ENCODE measurements around the gene NAMPT. TPM values are rescaled to one million over a fixed set of nuclear protein-coding genes. Genes with fewer than 3 reads are reported as not detected.
"Not testable (repeated sequence)": the region's sequence is repeated elsewhere in the genome, so short reads cannot be mapped to it uniquely, and the experiment has no call there.

NAMPT gene
- total RNA-seq, 1 donor from 2014 or later = 52.7 TPM

DNA sequence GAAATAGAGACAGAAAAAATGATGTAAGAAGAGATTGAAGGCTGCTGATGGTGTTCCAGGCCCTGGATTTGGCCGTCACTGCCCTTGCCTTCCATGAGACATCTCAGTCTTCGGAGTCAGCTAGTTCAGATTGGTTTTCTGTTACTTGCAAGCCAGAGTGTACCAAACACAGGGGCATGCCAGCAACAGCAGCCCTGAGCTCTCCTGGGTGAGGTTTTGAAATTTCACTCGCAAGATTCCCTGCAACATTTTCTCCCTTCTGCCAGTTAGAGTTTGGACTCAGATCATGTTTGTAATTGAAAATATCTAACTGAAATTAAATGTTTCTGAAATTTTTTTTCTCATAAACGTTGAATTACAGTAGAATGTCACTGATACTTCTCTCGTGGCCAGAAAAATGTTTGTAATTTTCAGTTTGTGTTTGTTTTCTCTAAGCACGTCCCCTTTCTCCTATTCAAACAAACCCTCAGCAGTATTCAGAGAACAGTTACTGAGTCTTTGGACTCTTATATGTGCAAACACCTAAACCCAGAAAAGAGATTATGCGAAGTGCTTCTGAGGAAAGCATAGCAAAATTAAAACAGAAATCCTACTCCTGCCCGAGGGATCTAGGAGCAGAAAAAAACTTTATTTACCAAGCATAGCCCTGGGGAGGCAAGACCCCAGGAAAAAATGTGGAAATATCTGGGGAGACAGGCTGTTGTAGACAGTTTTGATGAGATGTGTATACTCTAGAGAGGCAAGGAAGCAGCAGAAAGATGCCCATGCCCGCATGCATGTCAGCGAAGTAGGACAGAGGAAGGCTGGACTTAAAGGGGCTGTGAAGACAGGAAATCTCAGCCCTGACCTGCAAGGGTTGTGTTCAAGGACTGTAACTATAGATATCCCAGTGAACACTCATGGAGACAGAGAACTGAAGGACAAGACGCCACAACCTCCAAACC is 43.0 kb upstream of the NAMPT start:
- Mint-ChIP-seq H3K36me3 (ENCODE audit: low read depth) (no peaks in the 10 kb centered on the region), H3K27ac (ENCODE audit: unreplicated experiment) (no peak overlapping the region)
- DNase-seq (ENCODE audit: low read depth, low spot score) = no peak

DNA sequence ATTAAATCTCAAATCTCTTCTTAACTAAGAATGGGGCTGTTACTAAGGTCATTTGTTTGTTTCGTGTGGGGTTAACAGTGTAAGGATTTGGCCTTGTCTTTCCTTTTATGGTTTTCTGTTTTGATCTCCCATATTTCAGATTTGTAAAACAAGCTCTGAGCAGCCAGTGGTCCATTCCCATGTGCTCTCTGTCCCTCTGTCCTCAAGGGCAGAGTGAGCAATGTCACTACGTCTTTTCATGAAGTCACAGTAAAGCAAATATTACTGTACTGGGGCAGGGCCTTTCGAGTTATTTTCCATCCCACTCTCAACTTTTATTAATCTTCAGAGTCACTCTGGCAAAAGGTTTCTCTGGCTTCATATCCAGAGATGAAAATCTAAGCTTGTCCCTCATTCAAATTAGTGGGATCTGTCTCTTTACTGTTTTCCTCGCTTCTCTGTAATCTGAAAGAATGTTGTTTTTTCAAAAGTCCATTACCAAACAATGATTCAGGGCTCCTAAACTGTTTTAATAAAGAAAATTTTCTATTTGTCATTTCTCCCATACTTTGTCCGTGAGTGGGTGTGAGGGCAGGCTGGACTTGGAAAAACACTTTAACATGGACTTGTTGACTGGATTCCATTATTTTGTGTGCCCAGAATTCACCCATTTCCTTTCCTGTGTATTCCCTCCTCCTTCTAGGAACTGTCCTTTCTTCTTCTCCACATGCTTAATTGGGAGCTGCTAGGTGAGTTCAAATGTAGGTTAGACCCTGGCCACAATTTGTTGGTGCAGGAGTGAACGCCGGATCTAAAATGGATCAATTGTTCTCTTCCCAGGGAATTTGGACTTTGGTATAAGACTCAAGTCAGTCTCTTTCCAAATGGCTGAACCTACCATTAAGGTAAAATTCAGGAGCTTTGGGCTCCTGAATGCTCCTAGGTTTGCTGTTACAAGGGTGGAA is 42.1 kb upstream of the NAMPT start:
- no peak overlapping the region for H3K27ac Mint-ChIP-seq (ENCODE audit: unreplicated experiment)
- no peak for DNase-seq (ENCODE audit: low read depth, low spot score)
- H3K36me3 Mint-ChIP-seq (ENCODE audit: low read depth) = peaks cover 3% of the 10 kb centered on the region
- H3K27me3 Mint-ChIP-seq (ENCODE audit: low read depth) = peaks cover 8% of the 10 kb centered on the region
- H3K9me3 Mint-ChIP-seq = peaks cover 4% of the 10 kb centered on the region
- no peaks in the 10 kb centered on the region for H3K4me1 Mint-ChIP-seq
- TF ChIP-seq, protein P1, sequence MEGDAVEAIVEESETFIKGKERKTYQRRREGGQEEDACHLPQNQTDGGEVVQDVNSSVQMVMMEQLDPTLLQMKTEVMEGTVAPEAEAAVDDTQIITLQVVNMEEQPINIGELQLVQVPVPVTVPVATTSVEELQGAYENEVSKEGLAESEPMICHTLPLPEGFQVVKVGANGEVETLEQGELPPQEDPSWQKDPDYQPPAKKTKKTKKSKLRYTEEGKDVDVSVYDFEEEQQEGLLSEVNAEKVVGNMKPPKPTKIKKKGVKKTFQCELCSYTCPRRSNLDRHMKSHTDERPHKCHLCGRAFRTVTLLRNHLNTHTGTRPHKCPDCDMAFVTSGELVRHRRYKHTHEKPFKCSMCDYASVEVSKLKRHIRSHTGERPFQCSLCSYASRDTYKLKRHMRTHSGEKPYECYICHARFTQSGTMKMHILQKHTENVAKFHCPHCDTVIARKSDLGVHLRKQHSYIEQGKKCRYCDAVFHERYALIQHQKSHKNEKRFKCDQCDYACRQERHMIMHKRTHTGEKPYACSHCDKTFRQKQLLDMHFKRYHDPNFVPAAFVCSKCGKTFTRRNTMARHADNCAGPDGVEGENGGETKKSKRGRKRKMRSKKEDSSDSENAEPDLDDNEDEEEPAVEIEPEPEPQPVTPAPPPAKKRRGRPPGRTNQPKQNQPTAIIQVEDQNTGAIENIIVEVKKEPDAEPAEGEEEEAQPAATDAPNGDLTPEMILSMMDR (conservative IDR thresholded peaks at IDR 0.05) = no peak
- no peak overlapping the region for H3K4me3 Mint-ChIP-seq

More for the DNA sequence above, 43.0 kb upstream of the NAMPT start:
- Mint-ChIP-seq H3K4me1 (no peaks in the 10 kb centered on the region), H3K27me3 (ENCODE audit: low read depth) (peaks cover 3% of the 10 kb centered on the region), H3K9me3 (no peaks in the 10 kb centered on the region), H3K4me3 (no peak overlapping the region)
- TF ChIP-seq, protein P1 (conservative IDR thresholded peaks at IDR 0.05) = no peak

DNA sequence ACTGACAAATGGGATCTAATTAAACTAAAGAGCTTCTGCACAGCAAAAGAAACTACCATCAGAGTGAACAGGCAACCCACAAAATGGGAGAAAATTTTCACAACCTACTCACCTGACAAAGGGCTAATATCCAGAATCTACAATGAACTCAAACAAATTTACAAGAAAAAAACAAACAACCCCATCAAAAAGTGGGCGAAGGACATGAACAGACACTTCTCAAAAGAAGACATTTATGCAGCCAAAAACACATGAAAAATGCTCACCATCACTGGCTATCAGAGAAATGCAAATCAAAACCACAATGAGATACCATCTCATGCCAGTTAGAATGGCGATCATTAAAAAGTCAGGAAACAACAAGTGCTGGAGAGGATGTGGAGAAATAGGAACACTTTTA is 39.7 kb upstream of the NAMPT start:
- H3K9me3 Mint-ChIP-seq; H3K4me1 Mint-ChIP-seq; H3K36me3 Mint-ChIP-seq (ENCODE audit: low read depth); DNase-seq (ENCODE audit: low read depth, low spot score); H3K4me3 Mint-ChIP-seq; H3K27ac Mint-ChIP-seq (ENCODE audit: unreplicated experiment): not testable (repeated sequence)
- H3K27me3 Mint-ChIP-seq (ENCODE audit: low read depth) = peaks cover 14% of the 10 kb centered on the region

DNA sequence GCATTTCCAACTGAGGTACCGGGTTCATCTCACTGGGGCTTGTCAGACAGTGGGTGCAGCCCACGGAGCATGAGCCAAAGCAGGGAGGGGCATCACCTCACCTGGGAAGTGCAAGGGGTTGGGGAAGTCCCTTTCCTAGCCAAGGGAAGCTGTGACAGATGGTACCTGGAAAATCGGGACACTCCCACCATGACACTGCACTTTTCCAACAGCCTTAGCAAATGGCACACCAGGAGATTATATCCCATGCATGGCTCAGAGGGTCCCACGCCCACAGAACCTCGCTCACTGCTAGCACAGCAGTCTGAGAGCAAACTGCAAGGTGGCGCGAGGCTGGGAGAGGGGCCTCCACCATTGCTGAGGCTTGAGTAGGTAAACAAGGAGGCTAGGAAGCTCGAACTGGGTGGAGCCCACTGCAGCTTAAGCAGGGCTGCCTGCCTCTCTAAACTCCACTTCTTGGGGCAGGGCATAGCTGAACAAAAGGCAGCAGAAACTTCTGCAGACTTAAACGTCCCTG is 35.5 kb upstream of the NAMPT start:
- not testable (repeated sequence) for H3K36me3 Mint-ChIP-seq (ENCODE audit: low read depth); H3K27ac Mint-ChIP-seq (ENCODE audit: unreplicated experiment); H3K4me3 Mint-ChIP-seq; H3K4me1 Mint-ChIP-seq; DNase-seq (ENCODE audit: low read depth, low spot score)
- Mint-ChIP-seq H3K27me3 (ENCODE audit: low read depth) (peaks cover 11% of the 10 kb centered on the region), H3K9me3 (peaks cover 11% of the 10 kb centered on the region)

DNA sequence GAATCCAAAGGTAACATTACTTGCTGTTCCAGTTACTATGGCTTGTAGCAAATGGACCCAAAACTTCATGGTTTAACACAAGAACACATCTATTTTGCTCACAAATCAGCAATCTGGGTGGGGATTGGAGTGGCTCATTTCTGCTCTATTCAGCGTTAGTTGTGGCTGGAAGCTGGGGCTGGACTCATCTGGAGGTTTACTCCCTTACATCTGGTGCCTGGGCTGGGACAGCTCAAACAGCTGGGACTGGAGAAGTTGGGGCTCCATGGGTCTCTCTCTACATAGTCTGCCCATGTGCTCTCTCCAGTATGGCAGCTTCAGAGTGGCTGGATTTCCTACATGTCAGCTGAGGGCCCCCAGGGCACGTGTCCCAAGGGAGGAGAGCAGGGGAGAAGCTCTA is 33.7 kb upstream of the NAMPT start:
- H3K4me3 Mint-ChIP-seq = no peak overlapping the region
- peaks cover 4% of the 10 kb centered on the region for H3K36me3 Mint-ChIP-seq (ENCODE audit: low read depth)
- peaks cover 11% of the 10 kb centered on the region for H3K9me3 Mint-ChIP-seq
- H3K27me3 Mint-ChIP-seq (ENCODE audit: low read depth) = peaks cover 11% of the 10 kb centered on the region
- TF ChIP-seq, protein P1 (conservative IDR thresholded peaks at IDR 0.05) = no peak
- no peaks in the 10 kb centered on the region for H3K4me1 Mint-ChIP-seq
- no peak overlapping the region for H3K27ac Mint-ChIP-seq (ENCODE audit: unreplicated experiment)
- no peak for DNase-seq (ENCODE audit: low read depth, low spot score)

DNA sequence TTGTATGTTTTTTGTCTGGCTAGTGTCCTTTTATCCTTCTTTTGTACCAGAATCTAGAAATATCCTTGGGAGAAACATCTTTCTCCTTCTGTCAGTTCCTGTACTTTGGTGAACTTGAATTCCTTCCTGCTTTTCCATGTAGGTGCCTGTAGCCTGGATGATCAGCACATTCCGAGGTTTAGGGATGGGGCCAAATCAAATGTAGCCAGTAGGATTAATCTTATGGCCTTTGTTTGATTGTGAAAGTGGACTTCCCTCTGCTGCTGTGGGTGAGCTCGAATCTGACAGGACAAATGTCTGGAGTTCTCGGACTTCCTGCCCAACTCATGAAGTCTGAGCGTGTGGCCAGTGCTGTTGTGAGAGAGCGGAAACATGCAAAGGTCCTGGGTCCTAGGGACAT is 33.2 kb upstream of the NAMPT start:
- no peak overlapping the region for H3K4me3 Mint-ChIP-seq
- H3K9me3 Mint-ChIP-seq = peaks cover 11% of the 10 kb centered on the region
- TF ChIP-seq, protein P1 (conservative IDR thresholded peaks at IDR 0.05) = no peak
- H3K27me3 Mint-ChIP-seq (ENCODE audit: low read depth) = peaks cover 11% of the 10 kb centered on the region
- no peak for DNase-seq (ENCODE audit: low read depth, low spot score)
- H3K4me1 Mint-ChIP-seq = no peaks in the 10 kb centered on the region
- peaks cover 4% of the 10 kb centered on the region for H3K36me3 Mint-ChIP-seq (ENCODE audit: low read depth)
- no peak overlapping the region for H3K27ac Mint-ChIP-seq (ENCODE audit: unreplicated experiment)

Data from neural crest cell (in vitro differentiated cells).